Measurements from ENCODE around the gene SNRNP25. TPM values are rescaled to one million over a fixed set of nuclear protein-coding genes. Genes with fewer than 3 reads are reported as not detected.

SNRNP25 gene
- total and polyA plus RNA-seq, 2 donors (not counting 1 experiment from before 2014, with no cell fraction given) = 25.5 to 32.8 TPM

DNA sequence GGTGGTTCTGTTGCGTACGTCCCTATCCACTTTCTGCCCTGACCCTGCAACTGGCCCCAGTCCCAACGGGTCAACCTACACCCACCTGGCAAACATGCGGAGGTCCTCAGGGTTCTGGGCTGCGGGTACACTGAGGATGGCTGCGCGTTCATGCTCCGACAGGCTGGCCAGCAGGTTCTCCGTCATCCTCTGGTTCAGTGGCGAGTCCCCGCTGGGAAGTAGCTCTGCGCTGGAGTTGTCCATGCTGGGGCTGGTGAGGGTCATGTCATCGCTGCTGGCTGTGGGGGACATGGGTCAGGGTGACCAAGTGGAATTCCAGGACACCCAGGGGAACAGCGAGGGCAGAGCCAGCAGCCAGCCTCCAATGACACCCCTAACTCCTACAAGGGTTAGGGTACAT lies 35.0 kb downstream of the SNRNP25 start:
- Histone ChIP-seq H3K79me2 (ENCODE audit: control insufficient read depth, insufficient read depth, low read length) (peaks cover 9% of the 10 kb centered on the region), H2AFZ (ENCODE audit: insufficient read depth, low read depth, low read length, poor library complexity, severe bottlenecking) (no peak overlapping the region), H3K4me3 (ENCODE audit: control extremely low read depth in 1 of 5, extremely low read depth in 1 of 5, insufficient read depth in 1 of 5, low read depth in 2 of 5, low read length in 4 of 5) (no peak overlapping the region), H3K9me3 (ENCODE audit: control extremely low read depth in 1 of 3, control insufficient read depth in 2 of 3, insufficient read depth in 1 of 3, low read length in 2 of 3) (no peaks in the 10 kb centered on the region), H3K9ac (ENCODE audit: low read length) (no peak overlapping the region), H4K20me1 (ENCODE audit: control insufficient read depth, insufficient read depth, low read length, poor library complexity, severe bottlenecking) (peaks cover 9% of the 10 kb centered on the region), H3K4me2 (replicated peaks; ENCODE audit: low read depth, low read length, poor library complexity, severe bottlenecking) (no peak overlapping the region), H3K36me3 (replicated peaks in 1 of 2; ENCODE audit: control extremely low read depth in 1 of 2, control insufficient read depth in 1 of 2, extremely low read depth in 1 of 2, insufficient read depth in 2 of 2, low read length in 1 of 2) (peaks cover 0 to 44% of the 10 kb centered on the region in 2 experiments), H3K27me3 (replicated peaks in 1 of 4; ENCODE audit: control extremely low read depth in 1 of 4, control insufficient read depth in 3 of 4, insufficient read depth in 4 of 4, low read length in 3 of 4) (no peaks in the 10 kb centered on the region), H3K4me1 (ENCODE audit: control insufficient read depth in 2 of 2, insufficient read depth in 2 of 2, low read length in 2 of 2) (peaks cover 20 to 25% of the 10 kb centered on the region in 2 donors), H3K27ac (ENCODE audit: low read length in 2 of 2) (no peak overlapping the region)
- TF ChIP-seq, protein P1, sequence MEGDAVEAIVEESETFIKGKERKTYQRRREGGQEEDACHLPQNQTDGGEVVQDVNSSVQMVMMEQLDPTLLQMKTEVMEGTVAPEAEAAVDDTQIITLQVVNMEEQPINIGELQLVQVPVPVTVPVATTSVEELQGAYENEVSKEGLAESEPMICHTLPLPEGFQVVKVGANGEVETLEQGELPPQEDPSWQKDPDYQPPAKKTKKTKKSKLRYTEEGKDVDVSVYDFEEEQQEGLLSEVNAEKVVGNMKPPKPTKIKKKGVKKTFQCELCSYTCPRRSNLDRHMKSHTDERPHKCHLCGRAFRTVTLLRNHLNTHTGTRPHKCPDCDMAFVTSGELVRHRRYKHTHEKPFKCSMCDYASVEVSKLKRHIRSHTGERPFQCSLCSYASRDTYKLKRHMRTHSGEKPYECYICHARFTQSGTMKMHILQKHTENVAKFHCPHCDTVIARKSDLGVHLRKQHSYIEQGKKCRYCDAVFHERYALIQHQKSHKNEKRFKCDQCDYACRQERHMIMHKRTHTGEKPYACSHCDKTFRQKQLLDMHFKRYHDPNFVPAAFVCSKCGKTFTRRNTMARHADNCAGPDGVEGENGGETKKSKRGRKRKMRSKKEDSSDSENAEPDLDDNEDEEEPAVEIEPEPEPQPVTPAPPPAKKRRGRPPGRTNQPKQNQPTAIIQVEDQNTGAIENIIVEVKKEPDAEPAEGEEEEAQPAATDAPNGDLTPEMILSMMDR (IDR thresholded peaks at IDR 0.05) = no peak
- no peak for TF ChIP-seq EZH2 (IDR thresholded peaks at IDR 0.05; ENCODE audit: borderline replicate concordance, insufficient read depth, low read depth, low read length, poor library complexity, severe bottlenecking)
- ATAC-seq (ENCODE audit: low read depth) = no peak
- Mint-ChIP-seq H3K27me3 (no peaks in the 10 kb centered on the region), H3K4me3 (no peak overlapping the region), H3K9me3 (ENCODE audit: insufficient read depth) (no peaks in the 10 kb centered on the region), H3K27ac (no peak overlapping the region), H3K4me1 (peaks cover 20% of the 10 kb centered on the region)
- intact Hi-C loops (cut with micrococcal nuclease) = no loop called here
- no peak for DNase-seq
- ChIA-PET CTCF (interaction anchor here (1.0 kb wide), 1 partner anchor 22 kb away, joined by 3 read pairs; no protein-coding TSS in a partner anchor), POLR2A (no interaction called here)
- 97% methylated on average over 13 of the region's 14 CpGs for WGBS (ENCODE audit: insufficient coverage)

DNA sequence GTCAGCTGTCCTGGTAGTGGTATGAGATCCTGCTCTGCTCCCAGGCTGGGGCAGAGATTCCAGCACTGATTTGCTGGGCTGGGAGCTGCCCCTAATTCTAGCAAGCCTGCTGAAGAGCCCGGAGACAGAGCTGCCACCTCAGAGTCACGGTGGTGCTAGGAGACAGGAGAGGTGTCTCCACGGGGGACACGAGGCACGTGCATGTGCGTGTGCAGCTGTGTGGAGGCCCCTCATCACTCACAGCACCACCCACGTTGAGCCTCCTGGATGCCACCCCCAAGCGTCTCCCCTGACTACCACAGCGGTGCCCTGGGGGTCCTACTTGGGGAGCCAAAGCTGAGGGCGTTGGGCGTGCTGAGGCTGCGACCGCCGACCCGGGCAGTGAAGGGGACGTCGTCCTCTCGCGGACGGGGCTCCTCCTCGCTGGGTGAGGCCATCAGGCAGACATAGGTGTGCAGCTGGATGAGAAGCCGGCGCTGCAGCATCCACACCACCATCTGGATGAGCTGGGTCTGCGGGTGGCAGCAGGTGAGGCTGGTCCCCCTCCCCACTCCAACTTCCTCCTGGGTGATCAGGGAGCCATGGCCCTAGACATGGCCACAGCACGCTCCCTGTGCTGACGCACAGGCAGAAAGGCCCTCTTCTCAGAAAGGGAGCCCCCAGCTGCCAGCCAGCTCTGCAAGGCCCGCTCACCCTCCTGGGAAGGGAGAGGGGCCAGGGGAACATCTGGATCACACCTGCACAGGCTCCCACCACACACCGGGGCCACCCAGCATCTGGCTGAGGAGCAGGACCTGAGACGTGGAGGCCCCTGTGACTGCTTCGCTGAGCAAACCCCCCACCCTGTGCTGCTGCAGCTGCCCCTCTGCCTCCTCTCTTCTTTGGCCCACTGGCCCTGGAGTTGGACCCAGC lies 36.0 kb downstream of the SNRNP25 start:
- ChIA-PET POLR2A (no interaction called here), CTCF (interaction anchor here (1.0 to 2.5 kb wide), 2 partner anchors 17 to 23 kb away, joined by 3 to 9 read pairs; no protein-coding TSS in a partner anchor)
- Mint-ChIP-seq H3K9me3 (ENCODE audit: insufficient read depth) (no peaks in the 10 kb centered on the region), H3K4me1 (peaks cover 10% of the 10 kb centered on the region), H3K27me3 (no peaks in the 10 kb centered on the region), H3K27ac (no peak overlapping the region), H3K4me3 (no peak overlapping the region)
- Histone ChIP-seq H3K9me3 (ENCODE audit: control extremely low read depth in 1 of 3, control insufficient read depth in 2 of 3, insufficient read depth in 1 of 3, low read length in 2 of 3) (no peaks in the 10 kb centered on the region), H3K9ac (ENCODE audit: low read length) (no peak overlapping the region), H3K27ac (ENCODE audit: low read length in 2 of 2) (no peak overlapping the region), H3K4me1 (ENCODE audit: control insufficient read depth in 2 of 2, insufficient read depth in 2 of 2, low read length in 2 of 2) (peaks cover 10 to 15% of the 10 kb centered on the region in 2 donors), H3K4me3 (ENCODE audit: control extremely low read depth in 1 of 5, extremely low read depth in 1 of 5, insufficient read depth in 1 of 5, low read depth in 2 of 5, low read length in 4 of 5) (no peak overlapping the region), H3K36me3 (replicated peaks in 1 of 2; ENCODE audit: control extremely low read depth in 1 of 2, control insufficient read depth in 1 of 2, extremely low read depth in 1 of 2, insufficient read depth in 2 of 2, low read length in 1 of 2) (peaks cover 0 to 39% of the 10 kb centered on the region in 2 experiments), H3K27me3 (replicated peaks in 1 of 4; ENCODE audit: control extremely low read depth in 1 of 4, control insufficient read depth in 3 of 4, insufficient read depth in 4 of 4, low read length in 3 of 4) (no peaks in the 10 kb centered on the region), H4K20me1 (ENCODE audit: control insufficient read depth, insufficient read depth, low read length, poor library complexity, severe bottlenecking) (peaks cover 9% of the 10 kb centered on the region), H3K79me2 (ENCODE audit: control insufficient read depth, insufficient read depth, low read length) (peaks cover 9% of the 10 kb centered on the region), H2AFZ (ENCODE audit: insufficient read depth, low read depth, low read length, poor library complexity, severe bottlenecking) (no peak overlapping the region), H3K4me2 (replicated peaks; ENCODE audit: low read depth, low read length, poor library complexity, severe bottlenecking) (no peak overlapping the region)
- TF ChIP-seq EZH2 (IDR thresholded peaks at IDR 0.05; ENCODE audit: borderline replicate concordance, insufficient read depth, low read depth, low read length, poor library complexity, severe bottlenecking) = no peak
- TF ChIP-seq, protein P1 (IDR thresholded peaks at IDR 0.05) = no peak
- intact Hi-C loops (cut with micrococcal nuclease) = no loop called here
- DNase-seq = no peak
- WGBS (ENCODE audit: insufficient coverage) = 96% methylated on average over 29 of the region's 30 CpGs
- ATAC-seq (ENCODE audit: low read depth) = no peak

Measured in B cell (primary cell).